Measurements from ENCODE around the gene UBE2QL1.

DNA sequence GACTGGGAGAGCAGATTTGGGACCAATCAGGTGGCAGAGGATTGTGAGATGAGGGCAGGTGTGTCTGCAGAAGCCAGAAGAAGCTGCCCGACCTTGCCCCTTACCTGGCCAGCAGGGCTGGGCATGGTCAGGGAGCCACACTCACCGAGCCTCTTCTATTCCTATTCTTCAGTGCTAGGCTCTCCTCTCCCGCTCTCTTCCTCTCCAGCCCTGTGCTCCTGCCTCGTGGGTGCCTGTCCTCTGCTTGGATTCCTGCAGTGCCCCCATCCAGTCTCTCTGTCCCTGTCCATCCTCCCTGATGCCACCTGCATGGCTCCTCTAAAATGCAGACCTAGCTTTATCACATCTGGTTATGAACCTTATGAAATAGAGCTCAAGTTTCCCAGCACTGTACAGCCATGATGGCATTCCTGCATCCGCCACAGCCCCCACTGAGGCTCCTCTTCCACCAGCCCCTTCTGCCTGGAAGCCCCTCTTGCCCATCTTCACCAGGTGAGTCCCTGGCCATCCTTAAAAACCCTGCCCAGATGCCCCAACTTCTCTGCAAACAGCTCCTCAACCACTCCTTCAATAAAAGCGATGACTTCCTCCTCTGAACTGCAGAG, 8.2 kb downstream of the UBE2QL1 start:
- TF ChIP-seq, protein P1, sequence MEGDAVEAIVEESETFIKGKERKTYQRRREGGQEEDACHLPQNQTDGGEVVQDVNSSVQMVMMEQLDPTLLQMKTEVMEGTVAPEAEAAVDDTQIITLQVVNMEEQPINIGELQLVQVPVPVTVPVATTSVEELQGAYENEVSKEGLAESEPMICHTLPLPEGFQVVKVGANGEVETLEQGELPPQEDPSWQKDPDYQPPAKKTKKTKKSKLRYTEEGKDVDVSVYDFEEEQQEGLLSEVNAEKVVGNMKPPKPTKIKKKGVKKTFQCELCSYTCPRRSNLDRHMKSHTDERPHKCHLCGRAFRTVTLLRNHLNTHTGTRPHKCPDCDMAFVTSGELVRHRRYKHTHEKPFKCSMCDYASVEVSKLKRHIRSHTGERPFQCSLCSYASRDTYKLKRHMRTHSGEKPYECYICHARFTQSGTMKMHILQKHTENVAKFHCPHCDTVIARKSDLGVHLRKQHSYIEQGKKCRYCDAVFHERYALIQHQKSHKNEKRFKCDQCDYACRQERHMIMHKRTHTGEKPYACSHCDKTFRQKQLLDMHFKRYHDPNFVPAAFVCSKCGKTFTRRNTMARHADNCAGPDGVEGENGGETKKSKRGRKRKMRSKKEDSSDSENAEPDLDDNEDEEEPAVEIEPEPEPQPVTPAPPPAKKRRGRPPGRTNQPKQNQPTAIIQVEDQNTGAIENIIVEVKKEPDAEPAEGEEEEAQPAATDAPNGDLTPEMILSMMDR (conservative IDR thresholded peaks at IDR 0.05; ENCODE audit: low read length), result no peak
- TF ChIP-seq EZH2phosphoT487 (IDR thresholded peaks at IDR 0.05; ENCODE audit: borderline replicate concordance, low read depth, low read length), result no peak
